ENCODE data around the gene ASRGL1.
"Not testable (repeated sequence)": the region's sequence is repeated elsewhere in the genome, so short reads cannot be mapped to it uniquely, and the experiment has no call there.

ASRGL1 gene

DNA sequence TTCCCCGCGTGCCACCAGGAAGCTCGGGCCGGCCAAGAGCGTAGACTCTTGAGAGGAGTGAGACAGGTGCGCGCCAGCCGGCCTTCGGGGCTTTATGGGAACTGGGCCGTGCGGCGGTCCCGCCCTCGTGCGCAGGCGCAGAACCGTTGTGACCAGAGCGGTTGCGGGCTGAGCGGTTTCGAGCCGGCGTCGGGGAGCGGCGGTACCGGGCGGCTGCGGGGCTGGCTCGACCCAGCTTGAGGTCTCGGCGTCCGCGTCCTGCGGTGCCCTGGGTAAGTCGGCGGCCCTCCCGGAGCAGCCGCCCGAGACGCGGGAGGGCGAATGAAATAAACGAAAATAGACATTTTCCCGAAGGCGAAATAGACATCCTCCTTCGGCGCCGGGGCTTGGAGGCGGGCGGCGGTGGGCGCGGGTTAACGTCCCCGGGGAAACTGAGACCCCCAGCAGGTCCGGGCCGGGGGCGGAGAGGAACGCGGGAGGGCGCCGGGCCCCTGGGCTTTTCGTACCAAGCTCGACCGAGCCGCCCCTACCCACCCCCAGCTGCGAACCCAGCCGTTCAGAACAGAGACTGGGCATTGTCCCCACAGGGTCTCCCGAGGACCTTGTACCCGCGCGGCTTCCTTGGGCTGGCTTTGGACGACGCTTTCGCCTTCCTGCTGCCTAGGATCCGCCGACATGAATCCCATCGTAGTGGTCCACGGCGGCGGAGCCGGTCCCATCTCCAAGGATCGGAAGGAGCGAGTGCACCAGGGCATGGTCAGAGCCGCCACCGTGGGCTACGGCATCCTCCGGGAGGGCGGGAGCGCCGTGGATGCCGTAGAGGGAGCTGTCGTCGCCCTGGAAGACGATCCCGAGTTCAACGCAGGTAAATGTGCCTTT lies at the start of gene ASRGL1:
Gene ASRGL1, plus strand, starts transcription at position 146 of the 879 bp plus-strand sequence. Its CDS starts 530 bp downstream, at position 676.
- DNase-seq = peak; percentile 67

DNA sequence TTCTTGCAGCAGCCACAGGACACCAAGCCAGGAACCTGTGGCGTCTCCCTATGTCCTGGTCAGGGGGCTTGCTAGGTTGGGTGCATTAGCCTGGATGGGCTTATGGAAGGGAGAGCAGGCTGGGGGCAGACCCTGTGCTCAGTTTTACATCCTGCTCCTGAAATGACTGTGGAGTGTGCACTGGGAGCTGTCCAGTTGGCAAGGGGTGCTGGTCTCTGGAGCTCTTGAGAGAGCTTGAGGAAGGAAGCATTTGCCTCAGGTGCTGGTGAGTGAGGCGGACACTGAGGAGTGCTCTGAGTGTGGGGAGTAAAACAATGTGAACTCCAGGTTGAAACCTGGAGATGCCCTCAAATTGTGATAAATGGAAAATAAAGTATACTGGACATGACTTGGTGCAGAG lies 41.7 kb upstream of the ASRGL1 start:
- no peak for DNase-seq

DNA sequence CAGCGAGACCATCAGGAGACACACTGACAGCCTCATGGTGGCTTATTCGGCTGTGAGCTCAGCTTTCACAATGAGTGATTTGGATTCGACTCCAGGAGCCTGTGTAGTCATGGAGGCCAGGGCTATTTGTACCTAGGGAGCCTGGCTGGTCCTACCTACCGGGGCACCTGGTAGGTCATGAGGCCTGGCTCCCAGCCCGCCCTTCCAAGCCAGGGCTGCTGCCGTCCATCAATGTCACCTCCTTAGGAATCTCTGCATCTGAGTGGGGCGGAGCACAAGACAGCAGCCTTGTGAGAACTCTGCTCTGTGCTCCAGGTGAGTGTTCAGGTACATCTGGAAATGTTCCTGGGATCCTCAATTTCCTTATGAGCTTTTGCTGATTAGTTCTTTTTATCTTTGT lies 38.3 kb upstream of the ASRGL1 start, which contains the start of gene SCGB1D4:
Gene SCGB1D4, minus strand, starts transcription at position 101 of the 400 bp plus-strand sequence. Its CDS starts 65 bp downstream, at position 36.
- DNase-seq = no peak

DNA sequence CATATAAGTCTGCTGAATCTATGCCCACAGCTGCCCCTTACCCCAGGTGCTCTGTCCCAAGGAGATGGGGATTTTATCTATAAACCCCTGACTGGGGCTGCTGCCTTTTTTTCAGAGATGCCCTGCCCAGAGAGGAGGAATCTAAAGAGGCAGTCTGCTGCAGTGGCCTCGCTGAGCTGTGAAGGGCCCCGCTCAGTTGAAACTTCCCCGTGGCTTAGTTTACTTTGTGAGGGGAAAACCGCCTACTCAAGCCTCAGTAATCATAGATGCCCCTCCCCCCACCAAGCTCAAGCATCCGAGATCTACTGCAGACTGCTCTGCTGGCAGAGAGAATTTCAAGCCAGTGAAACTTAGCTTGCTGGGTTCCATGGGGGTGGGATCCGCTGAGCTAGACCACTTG lies 31.0 kb upstream of the ASRGL1 start:
- no peak for DNase-seq

DNA sequence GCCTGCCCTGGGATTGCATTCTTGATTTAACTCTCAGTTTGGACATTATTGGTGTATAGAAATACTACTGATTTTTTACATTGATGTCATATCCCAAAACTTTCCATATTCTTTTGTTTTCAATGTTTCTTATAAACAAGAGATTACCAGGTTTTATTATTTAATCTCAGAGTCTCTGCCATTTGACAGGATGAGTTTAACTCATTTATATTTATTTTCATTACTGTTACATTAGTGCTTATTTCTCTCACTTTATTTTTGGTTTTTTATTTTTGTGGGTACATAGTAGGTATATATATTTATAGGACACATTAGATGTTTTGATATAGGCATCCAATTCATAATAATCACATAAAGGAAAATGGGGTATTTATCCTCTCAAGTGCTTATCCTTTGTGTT lies 29.3 kb upstream of the ASRGL1 start:
- no peak for DNase-seq

DNA sequence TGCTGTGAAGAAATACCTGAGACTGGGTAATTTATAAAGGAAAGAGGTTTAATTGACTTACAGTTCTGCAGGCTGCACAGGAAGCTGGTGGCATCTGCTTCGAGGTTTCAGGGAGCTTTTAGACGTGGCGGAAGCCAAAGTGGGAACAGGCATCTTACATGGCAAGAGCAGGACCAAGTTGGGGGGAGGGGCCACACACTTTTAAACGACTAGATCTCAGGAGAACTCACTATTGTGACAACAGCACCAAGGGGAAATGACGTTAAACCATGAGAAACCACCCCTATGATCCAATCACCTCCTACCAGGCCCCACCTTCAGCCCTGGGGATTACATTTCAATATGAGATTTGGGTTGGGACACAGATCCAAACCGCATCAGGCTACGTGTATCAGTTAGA lies 27.3 kb upstream of the ASRGL1 start:
- no peak for DNase-seq

DNA sequence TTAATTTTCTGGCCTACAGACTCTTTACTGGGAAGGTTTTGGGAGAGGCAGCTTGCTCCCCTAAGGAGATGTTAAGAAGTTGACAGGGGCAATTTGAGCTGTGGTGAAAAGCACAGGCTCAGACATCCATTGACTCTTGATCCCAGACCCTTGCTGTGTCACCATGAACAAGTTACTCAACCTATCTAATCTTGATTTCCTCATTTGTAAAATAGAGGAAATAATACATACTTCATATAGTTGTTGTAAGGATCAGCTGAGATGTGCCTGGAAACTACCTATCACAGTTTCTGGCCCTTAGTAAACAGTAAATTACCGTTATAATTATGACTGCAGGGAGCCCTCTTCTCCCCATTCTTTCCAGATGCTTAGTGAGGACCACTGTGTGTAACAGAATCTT lies 21.8 kb upstream of the ASRGL1 start:
- DNase-seq = no peak

DNA sequence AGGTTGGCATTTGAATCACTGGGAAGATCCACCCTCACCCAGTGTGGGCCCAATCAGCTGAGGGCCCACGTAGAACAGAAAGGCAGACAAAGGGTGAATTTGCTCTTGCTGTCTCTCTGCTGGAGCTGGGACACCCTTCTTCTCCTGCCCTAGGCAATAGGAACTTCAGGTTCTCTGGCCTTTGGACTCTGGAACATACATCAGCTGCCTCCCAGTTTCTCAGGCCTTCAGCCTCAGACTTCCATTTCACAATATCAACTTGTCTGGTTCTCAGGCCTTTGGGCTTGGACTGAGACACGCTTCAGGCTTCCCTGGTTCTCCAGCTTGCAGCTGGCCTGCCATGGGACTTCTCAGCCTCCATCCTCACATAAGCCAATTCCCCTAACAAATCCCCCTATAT lies 14.7 kb upstream of the ASRGL1 start:
- no peak for DNase-seq

DNA sequence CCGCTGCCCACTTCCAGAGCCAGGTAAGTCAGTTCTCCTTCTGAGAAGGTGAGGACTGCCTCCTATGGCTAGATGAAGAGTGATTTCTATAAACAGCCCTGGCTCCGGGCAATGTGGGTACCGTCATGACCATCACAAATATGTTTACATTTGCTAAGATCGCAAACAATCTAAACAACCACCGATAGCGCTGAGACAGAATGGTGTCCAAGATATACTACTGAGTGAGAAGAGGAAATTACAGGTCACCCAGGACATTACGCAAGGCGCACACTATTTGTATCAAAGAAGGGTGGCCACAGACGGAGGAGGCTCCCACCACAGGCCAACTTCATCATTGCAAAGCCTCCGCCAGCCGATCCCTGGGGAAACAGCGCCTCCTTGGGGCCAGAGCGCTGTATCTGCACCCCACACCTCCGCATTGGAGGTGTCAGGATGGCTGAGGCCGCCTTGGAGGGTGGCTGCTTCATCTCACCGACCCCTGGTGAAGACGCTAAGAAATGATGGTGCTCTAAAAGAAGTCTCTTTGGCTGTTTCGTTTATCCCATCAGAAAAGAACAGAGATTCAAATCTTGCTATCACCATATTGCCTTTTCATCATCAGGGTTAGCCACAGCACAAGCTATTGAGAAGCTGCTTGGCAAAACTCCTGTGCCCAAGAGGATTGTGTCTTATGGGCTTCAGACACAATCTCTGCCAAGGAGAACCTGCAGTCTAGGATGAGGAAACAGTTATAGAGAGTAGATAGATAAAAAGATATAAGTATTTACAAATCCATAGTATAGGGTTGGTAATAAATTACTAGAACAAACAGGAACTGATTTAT lies 12.3 kb upstream of the ASRGL1 start:
- peak; percentile 31 for DNase-seq

DNA sequence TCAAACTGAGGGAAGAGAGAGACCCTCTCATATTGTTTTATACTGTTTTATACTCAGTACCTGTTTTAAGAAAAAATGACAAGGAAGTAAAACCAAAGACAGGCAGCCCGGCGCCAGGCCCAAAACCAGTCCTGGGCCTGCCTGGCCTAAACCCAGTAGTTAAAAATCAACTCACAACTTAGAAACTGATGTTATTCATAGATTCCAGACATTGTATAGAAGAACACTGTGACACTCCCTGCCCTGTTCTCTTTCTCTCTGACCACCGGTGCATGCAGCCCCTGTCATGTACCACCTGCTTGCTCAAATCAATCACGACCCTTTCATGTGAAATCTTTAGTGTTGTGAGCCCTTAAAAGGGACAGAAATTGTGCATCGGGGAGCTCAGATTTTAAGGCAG lies 11.5 kb upstream of the ASRGL1 start:
- DNase-seq = not testable (repeated sequence)

DNA sequence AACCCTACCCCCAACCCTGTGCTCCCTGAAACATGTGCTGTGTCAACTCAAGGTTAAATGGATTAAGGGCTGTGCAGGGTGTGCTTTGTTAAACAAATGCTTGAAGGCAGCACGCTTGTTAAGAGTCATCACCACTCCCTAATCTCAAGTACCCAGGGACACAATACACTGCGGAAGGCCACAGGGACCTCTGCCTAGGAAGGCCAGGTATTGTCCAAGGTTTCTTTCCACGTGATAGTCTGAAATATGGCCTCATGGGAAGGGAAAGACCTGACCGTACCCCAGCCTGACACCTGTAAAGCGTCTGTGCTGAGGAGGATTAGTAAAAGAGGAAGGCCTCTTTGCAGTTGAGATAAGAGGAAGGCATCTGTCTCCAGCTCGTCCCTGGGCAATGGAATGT lies 10.5 kb upstream of the ASRGL1 start:
- not testable (repeated sequence) for DNase-seq

DNA sequence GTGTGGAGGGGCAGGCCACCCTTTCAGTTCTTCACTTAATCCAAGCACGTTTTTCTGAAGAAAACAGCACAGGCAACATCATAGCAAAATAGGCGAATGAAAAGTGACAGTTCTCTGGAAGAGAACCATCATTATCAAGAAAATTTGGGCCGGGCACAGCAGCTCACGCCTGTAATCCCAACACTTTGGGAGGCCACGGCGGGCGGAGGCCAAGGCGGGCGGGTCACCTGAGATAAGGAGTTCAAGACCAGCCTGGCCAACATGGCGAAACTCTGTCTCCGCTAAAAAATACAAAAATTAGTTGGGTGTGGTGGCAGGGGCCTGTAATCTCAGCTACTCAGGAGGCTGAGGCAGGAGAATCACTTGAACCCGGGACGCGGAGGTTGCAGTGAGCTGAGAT lies 9.7 kb upstream of the ASRGL1 start:
- DNase-seq = not testable (repeated sequence)

DNA sequence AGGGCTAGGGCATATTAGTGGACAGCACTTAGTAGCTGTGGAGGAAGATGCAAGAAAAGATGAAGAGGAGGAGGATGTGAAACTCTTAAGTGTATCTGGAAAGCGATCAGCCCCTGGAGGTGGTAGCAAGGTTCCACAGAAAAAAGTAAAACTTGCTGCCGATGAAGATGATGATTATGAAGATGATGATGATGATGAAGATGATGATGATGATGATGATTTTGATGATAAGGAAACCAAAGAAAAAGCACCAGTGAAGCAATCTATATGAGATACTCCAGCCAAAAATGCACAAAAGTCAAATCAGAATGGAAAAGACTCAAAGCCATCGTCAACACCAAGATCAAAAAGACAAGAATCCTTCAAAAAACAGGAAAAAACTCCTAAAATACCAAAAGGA lies 6.0 kb upstream of the ASRGL1 start:
- not testable (repeated sequence) for DNase-seq

DNA sequence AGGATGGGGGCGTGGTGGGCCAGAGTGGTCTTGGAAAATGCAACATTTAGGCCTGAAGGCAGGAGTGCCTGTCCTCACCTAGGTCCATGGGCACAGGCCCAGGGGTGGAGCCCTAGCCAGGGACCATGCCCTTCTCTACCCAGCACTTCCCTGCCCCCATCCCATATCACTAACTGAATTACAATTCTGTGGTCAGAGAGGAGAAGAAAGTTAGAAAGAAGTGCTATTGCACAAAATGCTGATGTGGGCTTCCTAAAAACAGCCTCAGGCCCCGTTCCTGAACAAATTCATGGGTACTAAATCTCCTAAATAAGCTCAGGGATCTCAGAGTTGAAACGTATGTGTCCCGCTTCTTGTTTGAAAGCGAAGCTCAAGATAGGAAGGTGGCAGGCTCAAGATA lies 3.5 kb upstream of the ASRGL1 start:
- no peak for DNase-seq

DNA sequence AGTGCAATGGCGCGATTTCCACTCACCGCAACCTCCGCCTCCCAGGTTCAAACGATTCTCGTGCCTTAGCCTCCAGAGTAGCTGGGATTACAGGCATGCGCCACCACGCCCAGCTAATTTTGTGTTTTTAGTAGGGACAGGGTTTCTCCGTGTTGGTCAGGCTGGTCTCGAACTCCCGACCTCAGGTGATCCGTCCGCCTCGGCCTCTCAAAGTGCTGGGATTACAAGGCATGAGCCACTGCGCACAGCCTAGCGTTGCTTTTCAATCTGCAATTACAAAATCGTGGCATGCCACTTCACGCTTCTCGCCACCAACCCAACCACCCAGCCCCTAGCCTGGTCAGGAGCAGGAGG lies 322 bp upstream of the ASRGL1 start:
- not testable (repeated sequence) for DNase-seq

DNA sequence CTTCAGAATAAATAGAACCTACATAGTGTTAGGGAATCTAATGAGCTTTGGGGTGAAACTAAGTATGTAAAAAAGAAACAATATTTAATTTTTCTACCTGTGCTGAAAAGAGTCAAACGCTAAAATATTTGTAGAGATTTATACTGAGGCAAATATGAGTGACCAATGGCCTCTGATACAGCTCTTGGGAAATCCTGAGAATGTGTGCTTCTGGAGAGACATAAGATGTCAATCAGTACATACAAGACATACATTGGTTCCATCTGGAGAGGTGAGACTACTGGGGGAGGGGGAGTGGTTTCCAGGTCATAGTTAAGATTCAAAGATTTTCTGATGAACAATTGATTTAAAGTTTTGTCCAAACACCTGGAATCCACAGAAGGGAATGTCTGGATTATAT lies 970 bp downstream of the ASRGL1 start:
- no peak for DNase-seq

DNA sequence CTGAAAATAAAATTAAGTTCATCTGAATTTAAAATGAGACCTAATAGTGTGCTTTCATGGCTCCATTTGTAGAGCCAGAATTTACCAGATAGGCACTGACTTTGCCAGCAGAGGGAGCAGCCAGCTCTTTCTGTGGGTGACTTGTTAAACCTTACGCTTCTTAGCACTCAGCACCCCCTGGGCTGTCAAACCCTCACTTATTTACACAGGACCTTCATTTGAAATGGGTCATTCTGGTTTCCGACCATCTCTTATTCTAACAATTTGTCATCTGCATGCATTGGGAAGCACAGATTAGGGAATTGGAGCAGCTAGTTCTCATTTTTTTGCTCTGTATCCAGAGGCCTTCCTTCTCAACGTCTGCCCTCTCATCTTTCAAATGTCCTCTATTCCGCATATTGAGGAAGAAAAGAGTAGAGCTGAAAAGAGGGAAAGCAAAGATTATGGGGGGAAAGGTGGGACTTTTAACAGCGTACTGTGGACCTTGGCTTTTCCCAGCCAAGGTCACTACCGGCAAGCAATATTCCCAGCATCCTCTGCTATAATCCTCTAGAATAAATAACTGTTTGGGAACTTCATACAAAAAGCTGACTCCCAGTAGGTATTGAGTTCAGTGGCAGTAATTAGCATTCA lies 3.1 kb downstream of the ASRGL1 start:
- peak; percentile 40 for DNase-seq

DNA sequence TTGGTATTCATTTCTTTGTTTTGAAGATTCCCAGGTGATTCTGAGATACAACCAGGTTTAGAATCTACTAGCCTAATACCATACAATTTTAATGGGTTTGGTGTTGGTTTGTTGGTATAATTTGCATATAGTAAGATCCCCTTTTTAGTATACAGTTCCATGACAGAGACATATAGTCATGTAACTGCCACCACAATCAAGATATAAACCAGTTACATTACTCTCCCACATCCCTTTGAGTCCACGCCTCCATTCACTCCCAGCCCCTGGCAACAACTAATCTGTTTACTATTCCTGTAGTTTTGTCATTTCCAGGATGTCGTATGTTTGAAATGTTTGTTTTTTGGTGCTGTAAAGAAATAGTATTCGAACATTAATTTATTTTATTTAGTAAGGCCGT lies 4.3 kb downstream of the ASRGL1 start:
- no peak for DNase-seq

DNA sequence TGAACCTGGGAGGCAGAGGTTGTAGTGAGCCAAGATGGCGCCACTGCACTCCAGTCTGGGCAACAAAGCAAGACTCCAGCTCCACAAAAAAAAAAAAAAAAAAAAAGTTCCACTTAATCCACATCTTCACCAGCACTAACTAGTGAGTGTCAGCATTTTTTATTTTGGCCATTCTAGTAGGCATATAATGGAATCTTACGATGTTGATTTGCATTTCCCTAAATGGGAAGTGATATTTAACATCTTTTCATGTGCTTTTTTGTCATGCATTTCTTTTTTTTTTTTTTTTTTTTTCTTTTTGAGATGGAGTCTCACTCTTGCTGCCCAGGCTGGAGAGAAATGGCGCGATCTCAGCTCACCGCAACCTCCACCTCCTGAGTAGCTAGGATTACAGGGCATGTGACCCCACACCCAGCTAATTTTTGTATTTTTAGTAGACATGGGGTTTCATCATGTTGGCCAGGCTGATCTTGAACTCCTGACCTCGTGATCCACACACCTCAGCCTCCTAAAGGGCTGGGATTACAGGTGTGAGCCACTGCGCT lies 6.5 kb downstream of the ASRGL1 start:
- not testable (repeated sequence) for DNase-seq

DNA sequence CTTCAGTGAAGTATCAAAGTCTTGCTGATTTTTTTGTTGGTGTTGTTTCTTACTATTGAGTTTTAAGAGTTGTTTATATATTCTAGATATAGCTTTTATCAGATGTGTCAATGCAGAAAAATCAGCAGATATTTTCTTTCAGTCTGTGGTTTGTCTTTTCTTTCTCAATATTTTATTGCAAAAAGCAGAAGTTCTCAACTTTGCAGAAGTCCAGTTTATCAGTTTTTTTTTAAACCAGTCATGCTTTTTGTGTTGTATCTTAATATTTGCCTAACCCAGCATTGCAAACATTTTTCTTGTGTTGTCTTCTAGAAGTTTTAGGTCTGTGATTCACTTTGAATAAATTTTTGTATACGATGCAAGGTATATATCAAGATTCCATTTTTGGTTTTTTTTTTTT lies 7.0 kb downstream of the ASRGL1 start:
- DNase-seq = no peak

DNA sequence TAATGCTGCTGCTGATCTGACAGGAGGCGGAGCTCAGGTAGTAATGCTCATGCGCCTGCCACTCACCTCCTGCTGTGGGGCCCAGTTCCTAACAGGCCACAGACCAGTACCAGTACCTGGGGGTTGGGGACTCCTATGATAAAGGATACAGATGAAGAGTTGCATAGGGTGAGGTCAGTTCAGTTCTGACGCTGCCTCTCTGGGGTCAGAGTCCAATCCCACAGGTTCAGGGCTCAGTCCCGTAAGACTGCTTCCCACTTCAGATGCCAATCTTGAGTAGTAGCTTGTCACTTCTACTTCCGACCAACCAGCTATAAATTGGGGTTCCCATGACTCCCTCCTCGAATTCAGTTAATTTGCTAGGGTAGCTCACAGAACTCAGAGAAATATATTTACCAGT lies 8.6 kb downstream of the ASRGL1 start:
- DNase-seq = no peak

DNA sequence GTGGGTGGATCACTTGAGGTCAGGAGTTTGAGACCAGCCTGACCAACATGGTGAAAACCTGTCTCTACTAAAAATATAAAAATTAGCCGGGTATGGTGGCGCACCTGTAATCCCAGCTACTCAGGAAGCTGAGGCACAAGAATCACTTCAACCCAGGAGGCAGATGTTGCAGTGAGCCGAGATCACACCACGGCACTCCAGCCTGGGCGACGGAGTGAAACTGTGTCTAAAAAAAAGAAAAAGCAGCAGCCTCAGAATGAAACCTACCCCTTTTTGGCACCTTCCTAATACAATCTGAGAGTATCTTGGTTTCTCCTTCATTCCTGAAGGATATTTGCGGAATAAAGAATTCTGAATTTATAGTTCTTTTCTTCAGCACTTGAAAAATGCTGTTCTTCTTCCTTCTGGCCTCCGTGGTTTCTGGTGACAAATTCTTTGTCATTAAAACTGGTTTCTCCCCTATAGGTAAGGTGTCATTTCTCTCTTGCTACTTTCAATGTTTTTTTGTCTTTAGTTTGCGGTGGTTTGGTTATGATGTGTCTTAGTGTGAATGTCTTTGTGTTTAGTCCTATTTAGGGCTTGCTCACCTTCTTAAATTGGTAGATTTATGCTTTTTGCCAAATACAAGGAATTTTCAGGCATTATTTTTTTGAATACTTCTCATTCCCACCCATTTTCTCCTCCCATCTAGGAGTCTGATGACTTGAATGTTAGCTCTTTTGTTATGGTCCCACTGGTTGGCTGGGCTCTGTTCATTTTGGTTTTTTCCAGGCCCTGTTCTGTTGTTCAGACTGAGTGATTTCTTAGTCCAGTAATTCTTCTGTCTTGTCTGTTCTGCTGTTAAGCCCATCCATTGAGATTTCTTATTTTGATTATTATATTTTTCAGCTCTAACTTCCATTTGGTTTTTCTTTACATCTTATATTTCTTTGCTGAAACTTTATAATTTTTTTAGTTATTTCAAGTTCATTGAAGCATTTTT lies 15.4 kb downstream of the ASRGL1 start:
- DNase-seq = no peak

All from activated T-cell treated with anti-CD3 and anti-CD28 coated beads for 4 hours (primary cell).